Right lung (tissue), 5 donors: ENCODE data around the gene CAMK2G. TPM values are rescaled to one million over a fixed set of nuclear protein-coding genes. Genes with fewer than 3 reads are reported as not detected.
"Not testable (repeated sequence)": the region's sequence is repeated elsewhere in the genome, so short reads cannot be mapped to it uniquely, and the experiment has no call there.

Source experiments
- DNase-seq, 2 donors: peaks; one replicate each; pipeline ENCODE4 v3.0.0-alpha.2; 2013
- polyA plus RNA-seq, 5 donors: library from polyadenylated mRNA; unstranded; fragments of 120-200 nt; gene quantifications; one replicate each; pipeline versions ENCODE4 v1.2.1 to v1.2.3, GENCODE V29; 2013; ENCODE audit warnings: inconsistent platforms in 1 of 5, low replicate concordance in 1 of 5; ENCODE audit not compliant: insufficient read length in 5 of 5, insufficient read depth in 1 of 5

The CAMK2G gene
- polyA plus RNA-seq, 5 donors = 30.7 to 41.4 (median 34.7) TPM

- DNase-seq = not testable (repeated sequence)
Measured at GRCh38 chr10:73795491-73795890, 78.9 kb downstream of the CAMK2G start.

DNA sequence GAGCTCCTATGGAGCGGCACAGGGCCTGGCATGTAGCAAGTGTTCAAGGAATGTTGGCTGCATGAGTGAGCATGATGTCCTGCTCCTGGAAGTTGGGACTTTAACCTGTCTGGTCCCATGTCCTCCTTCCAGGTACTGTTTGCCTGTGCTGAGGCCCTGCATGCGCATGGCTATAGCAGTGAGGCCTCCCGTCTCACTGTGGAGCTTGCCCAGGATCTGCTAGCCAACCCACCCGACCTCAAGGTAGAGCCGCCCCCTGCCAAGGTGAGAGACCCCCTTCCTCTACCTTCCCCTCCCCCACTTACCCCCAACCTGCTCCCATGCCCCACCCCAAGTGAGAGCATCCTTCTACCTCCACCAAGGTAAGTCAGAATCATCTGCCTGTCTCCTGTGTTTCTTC lies 80.9 kb downstream of the CAMK2G start:
- no peak for DNase-seq

DNA sequence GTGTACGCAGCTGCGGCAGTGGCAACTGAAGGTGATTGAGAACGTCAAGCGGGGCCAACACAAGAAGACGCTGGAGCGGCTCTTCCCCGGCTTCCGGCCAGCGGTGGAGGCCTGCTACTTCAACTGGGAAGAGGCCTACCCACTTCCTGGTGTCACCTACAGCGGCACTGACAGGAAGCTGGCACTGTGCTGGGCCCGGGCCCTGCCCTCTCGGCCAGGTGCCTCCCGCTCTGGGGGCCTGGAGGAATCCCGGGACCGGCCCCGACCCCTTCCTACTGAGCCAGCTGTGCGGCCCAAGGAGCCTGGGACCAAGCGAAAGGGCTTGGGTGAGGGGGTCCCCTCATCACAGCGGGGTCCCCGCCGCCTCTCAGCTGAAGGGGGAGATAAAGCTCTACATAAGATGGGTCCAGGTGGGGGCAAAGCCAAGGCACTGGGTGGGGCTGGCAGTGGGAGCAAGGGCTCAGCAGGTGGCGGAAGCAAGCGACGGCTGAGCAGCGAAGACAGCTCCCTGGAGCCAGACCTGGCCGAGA lies 82.4 kb downstream of the CAMK2G start:
- no peak for DNase-seq

DNA sequence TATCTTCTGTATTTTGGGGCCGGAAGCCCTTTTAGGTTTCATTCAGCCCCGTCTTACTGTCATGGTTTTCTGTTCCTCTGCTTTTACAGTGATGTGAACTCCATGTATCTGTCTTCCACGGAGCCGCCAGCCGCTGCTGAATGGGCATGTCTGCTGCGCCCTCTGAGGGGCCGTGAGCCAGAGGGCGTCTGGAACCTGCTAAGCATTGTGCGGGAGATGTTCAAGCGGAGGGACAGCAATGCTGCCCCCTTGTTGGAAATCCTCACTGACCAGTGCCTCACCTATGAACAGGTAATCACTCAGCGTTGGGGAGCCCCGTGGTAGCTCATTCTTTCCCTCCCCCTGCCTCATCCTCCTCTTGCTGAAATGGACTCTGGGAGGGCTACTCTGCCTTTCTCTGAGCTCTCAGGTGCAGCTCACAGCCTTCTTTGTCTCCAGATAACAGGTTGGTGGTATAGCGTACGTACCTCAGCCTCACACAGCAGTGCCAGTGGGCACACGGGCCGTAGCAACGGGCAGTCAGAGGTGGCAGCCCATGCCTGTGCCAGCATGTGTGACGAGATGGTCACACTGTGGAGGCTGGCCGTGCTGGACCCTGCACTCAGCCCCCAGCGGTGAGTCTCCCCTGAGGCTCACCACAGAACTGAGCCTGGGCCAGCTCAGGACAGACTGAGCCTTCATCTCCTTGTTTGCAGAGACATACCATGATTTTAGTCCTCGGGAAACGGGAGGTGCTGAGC lies 83.3 kb downstream of the CAMK2G start:
- DNase-seq = no peak

DNA sequence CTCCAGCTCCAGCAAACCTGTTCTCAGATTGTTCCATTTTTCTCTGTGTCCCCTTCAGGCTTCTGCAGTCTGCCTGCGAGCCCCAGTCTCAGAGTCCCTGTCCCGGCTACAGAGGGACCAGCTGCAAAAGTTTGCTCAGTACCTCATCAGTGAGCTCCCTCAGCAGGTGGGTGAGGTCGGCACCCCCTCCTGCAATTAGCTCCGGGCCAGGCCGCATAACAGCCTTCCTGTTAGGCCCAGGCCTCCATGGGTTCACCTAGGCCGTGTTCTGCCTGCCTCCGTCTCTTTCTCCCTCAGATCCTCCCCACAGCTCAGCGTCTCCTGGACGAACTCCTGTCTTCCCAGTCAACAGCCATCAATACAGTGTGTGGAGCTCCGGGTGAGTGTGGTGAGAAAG lies 84.7 kb downstream of the CAMK2G start:
- no peak for DNase-seq

GRCh38 chr10:73788864-73789658 lies 85.3 kb downstream of the CAMK2G start:
- DNase-seq = no peak

- DNase-seq = not testable (repeated sequence)
Measured at GRCh38 chr10:73787031-73787800, 87.1 kb downstream of the CAMK2G start.

DNA sequence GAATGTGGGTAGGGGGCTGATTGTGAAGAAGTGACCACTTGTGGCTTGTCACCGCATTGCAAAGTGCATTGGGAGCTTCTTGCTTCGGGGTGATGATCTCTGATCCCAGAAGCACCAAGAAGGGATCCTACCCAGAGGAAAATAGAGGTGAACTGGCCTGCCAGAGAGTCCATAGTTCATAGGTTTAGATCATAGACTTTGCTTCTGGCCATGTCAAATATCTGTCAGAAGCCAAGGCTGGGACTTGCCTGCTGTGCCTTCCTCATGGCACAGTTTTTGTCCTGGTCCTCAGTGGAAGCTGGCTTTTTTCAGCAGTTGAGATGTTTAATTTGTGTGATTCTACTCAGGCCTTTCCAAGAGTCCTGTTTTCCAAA lies 87.9 kb downstream of the CAMK2G start:
- DNase-seq = no peak

- DNase-seq = no peak
Measured at GRCh38 chr10:73785721-73786511, 88.4 kb downstream of the CAMK2G start.

- DNase-seq = peak; percentile 94 to 96
Measured at GRCh38 chr10:73785211-73785720, 89.1 kb downstream of the CAMK2G start, which contains the start of gene ZSWIM8. TSS of gene ZSWIM8 (plus strand) at chr10:73785606. CDS start at chr10:73785879, 273 bp downstream.

DNA sequence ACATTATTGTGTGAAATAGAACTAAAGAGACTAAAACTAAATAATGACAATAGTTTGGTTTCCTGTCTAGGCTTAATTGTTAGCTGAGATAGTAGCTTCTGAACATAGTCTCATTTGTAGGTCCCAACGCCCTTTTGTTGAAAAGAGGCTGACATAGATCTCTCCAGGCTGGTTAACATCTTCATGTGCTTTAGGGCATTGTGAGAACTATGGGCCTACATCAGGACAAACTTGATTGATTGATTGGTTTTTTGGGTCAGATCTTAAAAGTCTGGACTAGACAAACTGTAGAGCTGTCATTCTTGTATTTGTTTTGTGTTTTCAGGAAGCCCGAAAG lies 91.6 kb downstream of the CAMK2G start:
- DNase-seq = no peak

DNA sequence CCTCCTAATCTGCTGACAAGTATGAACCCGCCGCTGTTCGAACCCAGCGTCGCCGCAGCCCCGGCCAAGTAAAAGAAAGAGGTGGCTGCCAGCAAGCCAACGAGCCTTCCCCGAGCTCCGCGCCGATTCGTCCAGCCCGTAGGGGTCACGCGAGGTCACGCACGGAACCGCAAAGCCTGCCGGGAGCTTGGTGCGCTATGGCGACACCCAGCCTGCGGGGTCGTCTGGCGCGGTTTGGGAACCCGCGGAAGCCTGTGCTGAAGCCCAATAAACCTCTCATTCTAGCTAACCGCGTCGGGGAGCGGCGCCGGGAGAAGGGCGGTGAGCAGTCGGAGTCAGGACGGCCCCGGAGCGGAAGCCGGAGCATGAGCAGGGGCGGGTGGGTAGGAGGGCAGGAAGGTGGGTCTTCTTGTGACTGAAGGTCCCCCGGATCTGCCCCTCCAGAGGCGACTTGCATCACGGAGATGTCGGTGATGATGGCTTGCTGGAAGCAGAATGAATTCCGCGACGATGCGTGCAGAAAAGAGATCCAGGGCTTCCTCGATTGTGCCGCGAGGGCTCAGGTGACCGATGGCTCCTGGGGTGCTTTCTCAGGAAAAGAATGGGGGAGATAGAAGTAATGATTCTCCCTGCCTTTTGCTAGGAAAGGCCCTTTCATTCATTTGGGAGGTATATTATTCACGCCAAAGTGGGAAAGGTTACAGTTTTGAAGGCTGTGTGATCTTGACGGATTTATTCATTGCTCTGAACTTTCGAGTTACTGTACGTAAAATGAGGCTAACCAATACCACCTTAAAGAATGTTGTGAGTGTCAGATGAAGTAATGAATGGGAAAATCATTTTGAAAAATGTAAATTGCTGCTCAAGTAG lies 92.2 kb downstream of the CAMK2G start, which contains the start of gene CHCHD1:
TSS of gene CHCHD1 (plus strand) at position 170 of the 870 bp plus-strand sequence. CDS start at position 198, 28 bp downstream.
- peak; percentile 90 to 93 for DNase-seq

GRCh38 chr10:73781548-73781878 lies 92.8 kb downstream of the CAMK2G start:
- no peak for DNase-seq

DNA sequence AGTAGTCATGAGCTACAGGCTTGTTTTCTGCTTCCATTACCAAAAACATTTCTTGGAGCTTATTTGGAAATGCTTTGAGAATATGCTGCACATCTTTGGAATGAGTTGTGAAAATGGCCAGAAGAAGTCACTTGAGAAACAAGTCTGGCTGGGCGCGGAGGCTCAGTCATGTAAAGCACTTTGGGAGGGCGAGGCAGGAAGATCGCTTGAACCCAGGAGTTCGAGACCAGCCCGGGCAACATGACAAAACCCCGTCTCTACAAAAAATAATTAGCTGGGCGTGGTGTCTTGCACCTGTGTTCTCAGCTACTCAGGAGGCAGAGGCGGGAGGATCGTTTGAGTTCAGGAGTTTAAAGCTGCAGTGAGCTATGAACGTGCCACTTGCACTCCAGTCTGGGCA lies 93.4 kb downstream of the CAMK2G start:
- no peak for DNase-seq

- DNase-seq = no peak
Measured at GRCh38 chr10:73780301-73780700, 94.1 kb downstream of the CAMK2G start.

DNA sequence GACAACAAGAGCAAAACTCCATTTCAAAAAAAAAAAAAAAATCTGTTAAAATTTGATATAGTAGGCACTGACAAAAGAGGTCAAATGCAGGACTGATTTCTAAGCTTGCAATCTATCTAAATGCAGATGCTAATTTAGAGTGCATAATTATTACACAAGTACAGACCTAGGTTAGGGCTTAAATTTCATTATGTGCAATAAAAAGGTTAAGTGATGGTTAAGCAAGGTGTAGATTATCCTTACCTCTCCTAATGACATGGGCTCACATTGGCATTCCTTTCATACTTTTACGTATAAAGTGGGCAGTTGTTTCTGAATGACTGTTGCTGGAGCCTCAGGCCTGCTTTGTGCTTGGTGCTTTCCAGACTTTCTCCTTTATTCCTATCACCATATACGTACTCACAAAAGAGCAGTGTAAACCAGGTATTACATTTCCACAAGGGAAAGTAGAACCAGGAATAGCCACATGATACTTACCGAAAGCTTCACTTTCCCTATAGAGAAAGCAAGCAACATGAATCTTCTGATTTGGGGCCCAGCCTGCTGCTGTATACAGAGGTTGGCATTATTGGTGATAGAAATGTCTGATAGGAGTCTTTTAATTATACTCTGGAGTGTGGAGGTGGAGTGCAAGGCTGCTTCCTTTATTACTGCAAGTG lies 94.7 kb downstream of the CAMK2G start:
- DNase-seq = no peak

DNA sequence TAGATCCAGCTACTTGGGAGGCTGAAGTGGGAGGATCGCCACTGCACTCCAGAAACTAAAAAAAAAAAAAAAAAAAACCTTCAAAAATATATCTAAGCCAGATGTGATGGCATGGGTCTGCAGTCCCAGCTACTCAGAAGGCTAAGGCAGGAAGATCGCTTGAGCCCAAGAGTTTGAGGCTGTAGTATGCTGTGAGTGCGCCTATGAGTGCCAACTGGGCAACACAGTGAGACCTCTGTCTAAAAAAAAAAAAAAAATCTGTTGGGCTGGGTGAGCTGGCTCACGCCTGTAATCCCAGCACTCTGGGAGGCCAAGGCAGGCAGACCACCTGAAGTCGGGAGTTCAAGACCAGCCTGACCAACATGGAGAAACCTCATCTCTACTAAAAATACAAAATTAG lies 95.3 kb downstream of the CAMK2G start:
- DNase-seq = no peak

DNA sequence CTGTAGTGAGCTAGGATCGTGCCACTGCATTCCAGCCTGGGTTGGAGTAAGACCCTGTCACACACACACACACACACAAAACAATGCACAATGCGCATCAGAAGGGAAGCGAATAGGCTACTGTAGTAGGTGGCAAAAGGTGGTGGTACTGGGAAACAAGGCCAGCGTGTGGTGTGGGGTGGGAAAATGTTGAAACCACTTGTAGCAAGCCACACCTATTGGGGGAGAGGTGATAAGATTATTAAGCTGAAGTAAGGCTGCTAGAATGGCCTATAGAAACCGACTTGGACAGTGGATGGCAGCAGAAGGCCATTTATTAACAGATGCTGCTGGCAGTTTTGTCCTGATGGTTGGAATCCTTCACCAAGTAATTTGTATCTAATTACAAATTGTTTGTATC lies 99.7 kb downstream of the CAMK2G start:
- no peak for DNase-seq

GRCh38 chr10:73773152-73773879 lies 101.0 kb downstream of the CAMK2G start:
- no peak for DNase-seq
